Cardiac septum (tissue), 1 donor: ENCODE data around the gene CD82. TPM values are rescaled to one million over a fixed set of nuclear protein-coding genes. Genes with fewer than 3 reads are reported as not detected.
"Not testable (repeated sequence)": the region's sequence is repeated elsewhere in the genome, so short reads cannot be mapped to it uniquely, and the experiment has no call there.

Source experiments
- DNase-seq: peaks from one replicate; pipeline ENCODE4 v3.0.0-alpha.2; 2020; ENCODE audit warnings: low spot score
- intact Hi-C: fragments of 100-400 bp; cut with DNase I; formaldehyde crosslinking; loops from one replicate; pipeline ENCODE4 v1.14.0; 2022
- total RNA-seq: library from RNA; stranded (reverse); fragmentation: NEBNext Ultra II Directional; extraction: Animal tissue kit (Norgen Biotek cat#: 25700); gene quantifications from one replicate; pipeline ENCODE4 v1.2.1, GENCODE V29; 2021
- donor health status: DM: no; HTN: no; CAD: no.

CD82 gene
- total RNA-seq, 1 donor from 2014 or later, result 27.9 TPM

DNA sequence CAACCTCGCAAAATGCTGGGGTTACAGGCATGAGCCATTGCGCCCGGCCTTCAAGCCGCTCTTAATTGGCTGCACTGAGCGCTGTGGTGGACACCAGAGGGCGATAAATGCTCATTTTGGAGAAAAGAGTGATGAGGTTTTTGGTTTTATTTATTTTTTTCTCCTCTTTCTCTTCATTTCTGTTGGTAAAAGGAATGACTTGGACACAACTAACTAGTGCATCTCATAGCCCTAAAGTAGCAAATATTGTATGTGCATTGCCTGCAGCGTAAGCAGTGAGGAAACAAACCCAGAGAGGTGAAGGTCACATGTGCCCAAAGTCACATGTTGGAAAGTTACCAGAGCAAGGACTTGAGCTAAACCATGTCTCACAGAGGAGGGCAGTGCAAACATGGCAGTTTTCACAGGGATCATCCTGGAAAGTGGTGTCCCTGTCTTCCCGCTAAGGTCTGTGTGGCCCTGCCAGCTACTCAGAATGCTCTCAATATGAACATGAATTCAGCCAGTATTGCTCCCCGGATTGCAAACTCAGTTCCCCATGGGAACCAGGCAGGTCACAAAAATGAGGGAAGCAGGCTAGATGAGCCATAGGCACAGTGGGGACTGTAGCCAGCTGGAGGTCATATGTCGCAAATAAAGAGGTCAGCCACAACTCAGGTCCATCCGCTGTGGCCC is 8.6 kb upstream of the CD82 start:
- DNase-seq, result no peak
- intact Hi-C loops, result loop anchor here (1.0 kb wide), 1 partner anchor 59 kb away; no protein-coding TSS in a partner anchor

GRCh38 chr11:44557464-44557863 is 8.0 kb upstream of the CD82 start:
- intact Hi-C loops, result no loop called here
- DNase-seq, result no peak

DNA sequence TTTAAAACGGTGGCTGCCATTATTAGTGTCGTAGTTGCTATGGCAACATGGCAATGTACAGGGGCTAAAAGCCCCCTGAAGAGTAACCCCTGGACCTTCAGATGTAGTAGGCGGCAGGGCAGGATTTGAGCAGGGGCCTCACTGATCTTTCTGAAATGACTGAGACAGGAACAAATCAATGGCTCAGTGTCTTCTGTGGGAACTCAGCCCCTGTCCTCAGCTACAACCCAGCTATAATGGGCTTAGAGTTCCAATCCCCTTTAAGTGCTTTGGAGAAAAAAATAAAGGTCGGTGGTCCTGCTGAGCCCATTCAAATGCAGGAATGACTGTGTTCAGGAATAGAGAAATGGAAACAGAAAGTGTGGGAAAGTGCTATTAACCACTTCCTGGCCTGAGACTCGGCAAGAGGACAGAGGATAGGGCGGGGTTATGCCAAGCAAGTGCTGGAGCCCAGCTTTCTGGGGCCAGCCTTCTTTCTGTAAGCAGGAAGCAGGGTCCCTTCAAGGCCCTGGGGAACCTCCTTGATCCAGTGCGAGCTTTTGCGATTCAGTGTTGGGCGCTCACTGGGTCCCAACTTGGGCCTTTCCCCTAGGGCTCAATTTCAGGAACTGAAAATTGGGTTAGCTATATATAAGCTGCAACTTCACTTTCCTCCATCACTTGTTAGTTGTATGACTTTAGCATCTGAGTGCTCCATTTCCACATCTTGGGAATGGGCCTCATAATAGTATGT is 6.1 kb upstream of the CD82 start:
- DNase-seq, result no peak
- intact Hi-C loops, result no loop called here

DNA sequence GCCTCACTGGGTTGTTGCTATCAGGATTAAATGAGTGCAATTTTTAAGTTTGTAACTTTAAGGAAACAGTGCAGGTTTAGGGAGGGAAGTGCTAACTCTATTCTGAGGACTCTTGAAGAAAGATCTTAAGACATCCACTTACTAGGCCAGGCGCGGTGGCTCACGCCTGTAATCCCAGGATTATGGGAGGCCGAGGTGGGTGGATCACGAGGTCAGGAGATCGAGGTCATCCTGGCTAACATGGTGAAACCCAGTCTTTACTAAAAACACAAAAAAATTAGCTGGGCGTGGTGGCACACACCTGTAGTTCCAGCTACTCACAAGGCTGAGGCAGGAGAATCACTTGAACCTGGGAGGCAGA is 5.5 kb upstream of the CD82 start:
- DNase-seq, result not testable (repeated sequence)
- intact Hi-C loops, result loop anchor here (5.0 to 10.0 kb wide), 4 partner anchors 37 to 545 kb away; partner anchors contain the start of gene TSPAN18

DNA sequence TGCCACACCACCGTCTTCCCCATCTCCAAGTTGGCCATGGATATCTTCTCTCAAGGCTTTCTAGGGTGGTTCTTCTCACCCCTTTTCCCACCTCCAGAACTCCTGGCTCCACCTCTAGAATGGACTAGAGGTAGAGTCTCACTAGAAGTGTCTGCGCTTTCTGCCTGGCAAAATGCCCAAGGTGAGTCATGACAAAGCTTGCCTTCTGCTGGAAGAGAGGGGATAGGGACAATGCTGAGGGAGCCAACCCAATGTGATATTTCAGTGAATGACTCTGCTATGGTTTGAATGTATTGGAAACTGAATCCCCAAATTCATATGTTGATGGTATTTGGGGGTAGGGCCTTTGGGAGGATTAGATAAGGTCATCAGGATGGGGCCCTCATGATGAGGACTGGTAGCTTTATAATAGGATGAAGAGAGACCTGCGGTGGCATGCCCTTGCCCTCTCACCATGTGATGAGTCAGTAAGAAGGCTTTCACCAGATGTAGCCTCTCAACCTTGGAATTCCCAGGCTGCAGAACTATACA is 4.1 kb upstream of the CD82 start:
- intact Hi-C loops, result loop anchor here (5.0 to 10.0 kb wide), 4 partner anchors 36 to 543 kb away; partner anchors contain the start of gene TSPAN18

GRCh38 chr11:44561964-44562734 is 3.3 kb upstream of the CD82 start:
- no peak for DNase-seq
- intact Hi-C loops, result loop anchor here (5.0 to 10.0 kb wide), 4 partner anchors 35 to 543 kb away; partner anchors contain the start of gene TSPAN18

More for the DNA sequence above, 4.1 kb upstream of the CD82 start:
- DNase-seq, result no peak

DNA sequence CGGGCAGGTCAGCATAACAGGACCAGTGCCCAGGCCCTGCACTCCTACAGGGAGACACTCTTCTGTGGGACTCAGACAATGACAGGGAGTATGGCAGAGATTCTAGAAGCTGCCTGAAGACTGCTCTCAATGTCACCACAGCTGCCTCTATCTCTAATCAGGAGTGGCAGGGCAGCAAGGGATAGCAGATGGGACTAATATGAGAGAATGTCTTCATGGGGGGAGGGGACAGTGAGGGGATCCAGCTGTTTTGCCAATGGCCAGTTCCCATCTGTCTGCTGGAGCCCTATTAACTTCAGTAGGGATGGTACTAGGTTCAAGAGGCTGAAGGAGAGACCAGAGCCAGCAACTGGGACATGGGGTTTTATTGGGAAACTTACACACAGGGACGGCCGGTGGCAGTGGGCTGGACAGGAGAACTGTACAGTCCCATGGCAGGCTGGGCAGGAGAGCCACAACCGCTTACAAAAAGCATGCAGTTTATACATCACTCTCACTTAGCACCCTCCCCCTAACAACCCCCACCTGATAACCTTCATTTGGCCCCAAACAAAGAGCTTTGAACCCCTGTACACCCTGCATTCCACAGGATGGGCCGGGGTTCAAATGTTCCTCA is 2.5 kb upstream of the CD82 start:
- intact Hi-C loops, result loop anchor here (5.0 to 10.0 kb wide), 4 partner anchors 34 to 542 kb away; partner anchors contain the start of gene TSPAN18

GRCh38 chr11:44563711-44564110 is 1.8 kb upstream of the CD82 start:
- no peak for DNase-seq
- intact Hi-C loops, result loop anchor here (5.0 to 10.0 kb wide), 4 partner anchors 34 to 541 kb away; partner anchors contain the start of gene TSPAN18

More for the DNA sequence above, 2.5 kb upstream of the CD82 start:
- DNase-seq, result no peak

GRCh38 chr11:44564166-44564565 is 1.3 kb upstream of the CD82 start:
- intact Hi-C loops, result loop anchor here (5.0 to 10.0 kb wide), 4 partner anchors 33 to 541 kb away; partner anchors contain the start of gene TSPAN18
- no peak for DNase-seq

DNA sequence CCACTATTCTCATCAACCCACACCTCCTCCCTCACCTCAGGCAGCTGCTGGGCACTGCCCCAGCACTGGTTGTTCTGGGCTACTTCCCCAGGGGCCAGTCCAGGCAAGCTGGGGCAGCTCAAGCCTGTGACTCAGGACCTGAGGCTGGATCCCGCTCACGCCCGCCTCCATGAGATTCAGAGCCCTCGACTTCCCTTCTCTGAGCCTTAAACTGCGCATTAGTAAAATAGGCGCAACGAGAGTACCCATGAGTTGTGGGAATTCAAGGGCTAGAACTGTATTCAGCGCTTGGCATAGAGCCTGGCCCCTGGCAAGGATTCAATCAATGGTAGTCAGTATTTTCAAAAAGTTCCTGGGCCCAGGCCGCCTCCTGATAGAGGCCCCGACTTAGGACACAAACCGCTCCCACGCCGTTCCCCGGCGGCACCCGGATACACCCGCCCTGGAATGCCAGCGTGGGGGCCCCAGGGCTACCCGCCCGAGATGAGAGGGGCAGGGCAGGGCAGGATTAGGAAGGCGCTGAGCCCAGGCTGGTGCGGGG is 723 bp upstream of the CD82 start:
- intact Hi-C loops, result loop anchor here (5.0 to 10.0 kb wide), 4 partner anchors 33 to 540 kb away; partner anchors contain the start of gene TSPAN18
- DNase-seq, result peak; percentile 88

- intact Hi-C loops, result loop anchor here (10.0 kb wide), 2 partner anchors 159 to 539 kb away; partner anchors contain the start of gene TSPAN18
- DNase-seq, result no peak
Measured at GRCh38 chr11:44565953-44566949, 788 bp downstream of the CD82 start.

- intact Hi-C loops, result loop anchor here (10.0 kb wide), 2 partner anchors 158 to 538 kb away; partner anchors contain the start of gene TSPAN18
- no peak for DNase-seq
Measured at GRCh38 chr11:44566952-44567875, 1.8 kb downstream of the CD82 start.

- intact Hi-C loops, result loop anchor here (10.0 kb wide), 2 partner anchors 157 to 537 kb away; partner anchors contain the start of gene TSPAN18
- no peak for DNase-seq
Measured at GRCh38 chr11:44567876-44568256, 2.4 kb downstream of the CD82 start.

GRCh38 chr11:44568331-44568657 is 2.8 kb downstream of the CD82 start:
- no peak for DNase-seq
- intact Hi-C loops, result loop anchor here (10.0 kb wide), 2 partner anchors 157 to 537 kb away; partner anchors contain the start of gene TSPAN18

DNA sequence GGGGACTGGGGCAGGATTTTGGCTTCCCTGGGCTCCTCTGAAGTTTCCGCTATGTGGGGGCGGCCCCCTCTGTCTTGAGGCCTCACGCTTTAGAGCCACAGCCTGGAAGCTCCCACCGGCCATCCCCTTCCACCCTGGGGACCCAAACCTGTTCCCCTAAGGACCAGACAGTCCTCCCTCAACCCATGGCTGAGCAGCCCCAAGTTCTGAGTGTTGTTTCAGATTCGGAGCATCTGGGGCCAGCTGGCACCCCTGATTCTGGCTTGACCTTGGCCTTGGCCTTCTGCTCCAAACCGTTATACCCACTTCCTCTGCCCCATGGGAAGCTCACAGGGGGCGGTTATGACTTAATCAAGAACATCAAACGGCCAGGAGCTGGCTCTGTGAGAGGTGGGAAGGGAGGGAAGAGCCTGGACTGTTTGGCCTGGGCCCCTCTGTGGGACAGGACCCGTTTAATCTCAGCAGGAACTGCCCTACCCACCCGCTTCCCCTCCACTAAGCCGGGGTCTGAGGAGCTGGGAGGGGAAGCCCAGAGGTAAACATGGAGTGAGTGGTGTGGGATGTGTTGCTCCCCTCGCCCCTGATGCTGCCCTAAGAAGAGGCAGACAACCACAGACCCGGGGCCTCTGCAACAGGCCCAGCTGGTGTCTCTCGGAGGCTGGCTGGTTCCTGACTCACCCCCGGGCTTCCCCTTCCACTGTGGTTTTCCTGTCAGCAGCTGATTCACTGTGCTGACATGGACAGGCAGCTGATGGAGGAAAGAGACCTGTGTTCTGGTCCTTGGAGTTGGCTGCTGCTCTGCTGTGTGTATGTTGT is 3.4 kb downstream of the CD82 start:
- DNase-seq, result peak; percentile 95
- intact Hi-C loops, result loop anchor here (10.0 kb wide), 2 partner anchors 156 to 536 kb away; partner anchors contain the start of gene TSPAN18
